GM12872 (cell line): ENCODE results near the gene CHAC2.

ENCODE experiments used
- CTCF ChIP-seq: IDR thresholded peaks from 3 replicates; pipeline ENCODE4 v1.5.1; 2011; ENCODE audit warnings: low read depth, mild to moderate bottlenecking, low read length, moderate library complexity; ENCODE audit not compliant: insufficient read depth

Gene CHAC2

GRCh38 chr2:53740170-53740569, 27.4 kb upstream of the CHAC2 start:
- TF ChIP-seq CTCF, result no peak

- TF ChIP-seq CTCF, result no peak
These were observed 23.1 kb upstream of the CHAC2 start for GRCh38 chr2:53744395-53745065.

GRCh38 chr2:53750041-53750768, 17.4 kb upstream of the CHAC2 start:
- no peak for TF ChIP-seq CTCF

GRCh38 chr2:53751728-53752127, 15.9 kb upstream of the CHAC2 start:
- no peak for TF ChIP-seq CTCF

- TF ChIP-seq CTCF, result no peak
These were observed 15.2 kb upstream of the CHAC2 start for GRCh38 chr2:53752385-53752784.

GRCh38 chr2:53753041-53753440, 14.6 kb upstream of the CHAC2 start:
- no peak for TF ChIP-seq CTCF

- no peak for TF ChIP-seq CTCF
These were observed 12.5 kb upstream of the CHAC2 start for GRCh38 chr2:53755121-53755520.
